Mesenchymal stem cell (in vitro differentiated cells and primary cell): ENCODE results near the gene INSIG1.

Experiments used
- DNase-seq: peaks from one replicate; pipeline ENCODE4 v3.0.0-alpha.2; 2013
- H2AFZ ChIP-seq: one replicate; pipeline ENCODE4 v1.6.1; 2013; ENCODE audit warnings: low read depth, mild to moderate bottlenecking, control low read depth, inconsistent platforms, low read length, moderate library complexity
- H2AK5ac ChIP-seq: 2 replicates; pipeline ENCODE4 v1.6.1; 2013; ENCODE audit warnings: low read length, moderate library complexity, mild to moderate bottlenecking, inconsistent platforms; ENCODE audit not compliant: severe bottlenecking
- H2BK120ac ChIP-seq: one replicate; pipeline ENCODE4 v1.6.1; 2013; ENCODE audit warnings: low read depth, mild to moderate bottlenecking, inconsistent platforms, low read length, moderate library complexity
- H2BK12ac ChIP-seq, 2 experiments: one replicate each; pipeline ENCODE4 v1.6.1; 2013; ENCODE audit warnings: inconsistent platforms in 2 of 2, low read length in 2 of 2, mild to moderate bottlenecking in 2 of 2, moderate library complexity in 2 of 2, control low read depth in 1 of 2
- H2BK15ac ChIP-seq: one replicate; pipeline ENCODE4 v1.6.1; 2013; ENCODE audit warnings: mild to moderate bottlenecking, low read depth, inconsistent platforms; ENCODE audit not compliant: poor library complexity, severe bottlenecking
- H2BK5ac ChIP-seq: 2 replicates; pipeline ENCODE4 v1.6.1; 2013; ENCODE audit warnings: low read depth, mild to moderate bottlenecking, low read length, control low read depth, inconsistent platforms; ENCODE audit not compliant: poor library complexity, severe bottlenecking
- H3K14ac ChIP-seq, 2 experiments: one replicate each; pipeline ENCODE4 v1.6.1; 2013; ENCODE audit warnings: inconsistent platforms in 2 of 2, low read length in 2 of 2, control low read depth in 1 of 2, mild to moderate bottlenecking in 1 of 2, moderate library complexity in 1 of 2
- H3K18ac ChIP-seq, 2 experiments: one replicate each; pipeline ENCODE4 v1.6.1; 2013; ENCODE audit warnings: inconsistent platforms in 2 of 2, low read length in 2 of 2, control low read depth in 1 of 2, low read depth in 1 of 2, mild to moderate bottlenecking in 1 of 2
- H3K23ac ChIP-seq, 2 experiments: one replicate each; pipeline ENCODE4 v1.6.1; 2013; ENCODE audit warnings: inconsistent platforms in 2 of 2, low read length in 2 of 2, mild to moderate bottlenecking in 2 of 2, moderate library complexity in 2 of 2, control low read depth in 1 of 2
- H3K27ac ChIP-seq: 2 replicates; pipeline ENCODE4 v1.5.1; 2013; ENCODE audit warnings: mild to moderate bottlenecking, moderate library complexity, low read length, control low read depth, inconsistent platforms; ENCODE audit not compliant: poor library complexity, severe bottlenecking
- H3K27me3 ChIP-seq, 2 experiments: 2 replicates each; pipeline versions ENCODE4 v1.6.1 to v1.7.0; 2013; ENCODE audit warnings: low read length in 2 of 2, mild to moderate bottlenecking in 2 of 2, moderate library complexity in 2 of 2, control low read depth in 1 of 2, inconsistent platforms in 1 of 2; ENCODE audit not compliant: control insufficient read depth in 1 of 2, insufficient read depth in 1 of 2
- H3K36me3 ChIP-seq, 2 experiments: 2 replicates each; pipeline versions ENCODE4 v1.6.1 to v1.7.0; 2013; ENCODE audit warnings: low read length in 2 of 2, control low read depth in 1 of 2, inconsistent platforms in 1 of 2, low read depth in 1 of 2, mild to moderate bottlenecking in 1 of 2; ENCODE audit not compliant: insufficient read depth in 2 of 2, control insufficient read depth in 1 of 2
- H3K4ac ChIP-seq, 2 experiments: one replicate each; pipeline ENCODE4 v1.6.1; 2013; ENCODE audit warnings: inconsistent platforms in 2 of 2, low read length in 2 of 2, mild to moderate bottlenecking in 2 of 2, moderate library complexity in 2 of 2, control low read depth in 1 of 2, low read depth in 1 of 2
- H3K4me1 ChIP-seq: 2 replicates; pipeline ENCODE4 v1.6.1; 2013; ENCODE audit warnings: low read depth, low read length, control low read depth; ENCODE audit not compliant: control insufficient read depth, insufficient read depth
- H3K4me2 ChIP-seq: 2 replicates; pipeline ENCODE4 v1.6.1; 2013; ENCODE audit warnings: low read length, mild to moderate bottlenecking, inconsistent platforms; ENCODE audit not compliant: poor library complexity, severe bottlenecking
- H3K4me3 ChIP-seq, 2 experiments: 2 replicates each; pipeline versions ENCODE4 v1.5.1 to v1.7.0; 2013; ENCODE audit warnings: low read length in 2 of 2, mild to moderate bottlenecking in 2 of 2, control low read depth in 1 of 2, low read depth in 1 of 2; ENCODE audit not compliant: insufficient read depth in 1 of 2
- H3K79me1 ChIP-seq: replicated peaks from 2 replicates; pipeline ENCODE4 v1.6.1; 2013; ENCODE audit warnings: mild to moderate bottlenecking, control low read depth, low read length, inconsistent platforms; ENCODE audit not compliant: poor library complexity, severe bottlenecking
- H3K9ac ChIP-seq: 2 replicates; pipeline ENCODE4 v1.7.0; 2013; ENCODE audit warnings: mild to moderate bottlenecking, low read length, moderate library complexity
- H3K9me3 ChIP-seq: 2 replicates; pipeline ENCODE4 v1.7.0; 2013; ENCODE audit warnings: mild to moderate bottlenecking, low read length; ENCODE audit not compliant: control insufficient read depth
- H4K8ac ChIP-seq: one replicate; pipeline ENCODE4 v1.6.1; 2013; ENCODE audit warnings: inconsistent platforms, mild to moderate bottlenecking, low read length, moderate library complexity
- H4K91ac ChIP-seq: one replicate; pipeline ENCODE4 v1.6.1; 2013; ENCODE audit warnings: mild to moderate bottlenecking, low read length, inconsistent platforms
- WGBS: methylation state at CpG from one replicate; pipeline ENCODE4 v1.1.7; 2013; ENCODE audit warnings: mixed read lengths; 5-methylcytosine and 5-hydroxymethylcytosine counted together

Gene INSIG1

DNA sequence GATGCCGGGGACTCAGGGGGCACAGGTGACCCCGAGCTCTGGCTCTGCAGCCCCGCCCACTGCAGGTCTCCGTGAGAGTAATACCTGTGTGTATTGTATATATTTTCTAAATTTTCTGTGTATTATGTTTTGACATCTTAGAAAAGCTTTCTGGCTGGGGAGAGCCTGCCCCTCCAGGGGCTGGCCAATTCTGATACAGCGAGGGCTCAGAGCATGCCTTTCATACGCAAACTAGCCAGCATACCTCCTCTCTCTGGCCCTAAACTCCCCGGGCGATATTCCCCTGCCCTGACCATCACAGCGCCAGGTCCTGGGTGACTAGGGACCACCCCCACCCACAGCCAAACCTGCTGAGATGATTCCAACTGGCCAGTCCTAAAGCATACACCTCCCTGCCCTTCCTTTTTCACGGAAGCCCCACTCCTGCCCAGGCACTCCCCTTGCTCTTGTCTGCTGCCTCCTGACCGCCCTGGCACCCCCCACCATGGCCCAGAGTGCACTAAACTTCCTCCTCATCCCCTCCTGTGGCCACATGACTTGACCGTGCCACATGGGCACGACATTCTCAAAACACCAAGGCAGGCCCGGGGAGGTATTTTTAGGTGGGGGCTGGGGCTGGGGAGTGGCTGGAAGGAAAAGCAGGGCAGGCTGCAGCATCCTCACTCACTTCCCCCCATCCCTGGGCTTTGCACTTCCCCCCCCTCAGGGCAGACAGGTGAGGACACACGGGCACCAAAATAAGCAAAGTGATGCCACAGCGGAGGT lies 61.5 kb downstream of the INSIG1 start:
- Histone ChIP-seq H3K23ac (no peak overlapping the region), H3K4me1 (no peaks in the 10 kb centered on the region), H2AFZ (no peak overlapping the region), H2BK15ac (no peak overlapping the region), H3K4me2 (no peak overlapping the region), H3K4me3 (no peak overlapping the region), H3K36me3 (no peaks in the 10 kb centered on the region), H3K9ac (no peak overlapping the region), H4K8ac (no peak overlapping the region), H3K14ac (no peak overlapping the region), H3K4ac (no peak overlapping the region), H2BK12ac (no peak overlapping the region), H3K27ac (no peak overlapping the region), H4K91ac (no peak overlapping the region), H3K79me1 (no peaks in the 10 kb centered on the region), H3K9me3 (no peaks in the 10 kb centered on the region), H2BK120ac (no peak overlapping the region), H3K18ac (no peak overlapping the region), H2AK5ac (no peak overlapping the region), H2BK5ac (no peak overlapping the region), H3K27me3 (peaks cover 67 to 78% of the 10 kb centered on the region in 2 experiments)
- 57% methylated on average over 16 of the region's 16 CpGs for WGBS
- no peak for DNase-seq
